Sigmoid colon (tissue), 7 donors: ENCODE results near the gene LSM12. TPM values are rescaled to one million over a fixed set of nuclear protein-coding genes. Genes with fewer than 3 reads are reported as not detected.
"Not testable (repeated sequence)": the region's sequence is repeated elsewhere in the genome, so short reads cannot be mapped to it uniquely, and the experiment has no call there.

Experiments
- DNase-seq: peaks from one replicate; pipeline ENCODE4 v3.0.0-alpha.2; 2019
- H3K27ac ChIP-seq, 4 donors: fragments of 200-600 bp; sonication (generic); one replicate each; pipeline ENCODE4 v1.5.1; 2016 to 2019; ENCODE audit warnings: mild to moderate bottlenecking in 1 of 4
- H3K27me3 ChIP-seq, 3 donors: fragments of 200-600 bp; sonication (generic); one replicate each; pipeline ENCODE4 v1.5.1; 2019; ENCODE audit warnings: mild to moderate bottlenecking in 1 of 3
- H3K36me3 ChIP-seq, 4 donors: fragments of 200-600 bp; sonication (generic); one replicate each; pipeline ENCODE4 v1.5.1; 2016 to 2019
- H3K4me1 ChIP-seq, 4 donors: fragments of 200-600 bp; sonication (generic); one replicate each; pipeline ENCODE4 v1.5.1; 2017 to 2019
- H3K4me3 ChIP-seq, 4 donors: fragments of 200-600 bp; sonication (generic); one replicate each; pipeline ENCODE4 v1.5.1; 2017 to 2019; ENCODE audit warnings: mild to moderate bottlenecking in 2 of 4, moderate library complexity in 1 of 4
- H3K9me3 ChIP-seq, 4 donors: fragments of 200-600 bp in 3 of 4; sonication (generic) in 3 of 4; one replicate each; pipeline versions ENCODE4 v1.5.1 to v1.6.1; 2013 to 2019
- CTCF ChIP-seq, 4 experiments: fragments of 450-650 bp in 3 of 4; fragments of 200-600 bp in 1 of 4; IDR thresholded peaks; one replicate each; pipeline ENCODE4 v1.5.1; 2016 to 2019; ENCODE audit warnings: antibody characterized with exemption in 4 of 4, mild to moderate bottlenecking in 3 of 4, moderate library complexity in 2 of 4
- EP300 ChIP-seq, 4 donors: sonication (generic); formaldehyde crosslinking; IDR thresholded peaks; one replicate each; pipeline ENCODE4 v1.6.1; 2017; ENCODE audit warnings: antibody characterized with exemption in 4 of 4
- POLR2A ChIP-seq, 2 donors: fragments of 450-650 bp; IDR thresholded peaks; one replicate each; pipeline ENCODE4 v1.6.1; 2016; ENCODE audit warnings: antibody characterized with exemption in 2 of 2, mild to moderate bottlenecking in 2 of 2, moderate library complexity in 2 of 2
- POLR2AphosphoS5 ChIP-seq, 4 donors: sonication (generic); formaldehyde crosslinking; IDR thresholded peaks; one replicate each; pipeline ENCODE4 v1.6.1; 2017; ENCODE audit warnings: antibody characterized with exemption in 4 of 4
- WGBS, 2 donors: extraction: QIAGEN DNeasy Blood & Tissue Kit; methylation state at CpG; one replicate each; pipeline ENCODE4 v1.1.7; 2013; 5-methylcytosine and 5-hydroxymethylcytosine counted together
- intact Hi-C: fragments of 100-400 bp; cut with DNase I; formaldehyde crosslinking; loops from one replicate; pipeline ENCODE4 v1.15.1; 2023
- polyA plus RNA-seq, 3 donors: library from polyadenylated mRNA; stranded (reverse); fragments of 200-250 nt; gene quantifications; one replicate each; pipeline ENCODE4 v1.2.3, GENCODE V29; 2013
- total RNA-seq, 4 donors: library from RNA; depleted of rRNA; stranded (reverse); fragments of >200 nt; gene quantifications; one replicate each; pipeline ENCODE4 v1.1.0, GENCODE V29; 2016
- donor health status: healthy with polysubstance abuse.
- donor health status: Bipolar disorder and iron deficiency.
- donor health status: healthy.

Gene LSM12
- total and polyA plus RNA-seq, 7 donors: 28.8 to 46.9 (median 37.9) TPM

- peaks cover 4 to 45% (median 30%) of the 10 kb centered on the region in 4 donors for H3K36me3 ChIP-seq
These were observed 17.0 kb downstream of the LSM12 start for GRCh38 chr17:44049294-44050060.

DNA sequence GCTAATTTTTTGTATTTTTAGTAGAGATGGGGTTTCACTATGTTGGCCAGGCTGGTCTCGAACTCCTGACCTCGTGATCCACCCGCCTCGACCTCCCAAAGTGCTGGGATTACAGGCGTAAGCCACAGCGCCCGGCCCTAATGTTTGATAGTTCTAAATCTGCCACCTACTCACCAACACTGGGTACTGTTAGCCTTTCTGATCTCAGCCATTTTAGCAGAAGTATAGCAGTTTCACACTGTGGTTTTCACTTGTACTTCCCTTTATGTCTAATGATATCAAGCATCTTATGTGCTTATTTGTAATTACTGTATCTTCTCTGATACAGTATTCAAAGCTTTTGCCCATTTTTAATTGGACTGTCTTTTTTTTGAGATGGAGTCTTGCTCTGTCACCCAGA, 19.6 kb downstream of the LSM12 start:
- H3K27ac ChIP-seq, H3K4me3 ChIP-seq, intact Hi-C loops, H3K9me3 ChIP-seq, DNase-seq, H3K27me3 ChIP-seq: not testable (repeated sequence)
- 97 to 98% methylated on average over 7 of the region's 7 CpGs for WGBS, 2 donors
- peaks cover 0 to 25% (median 19%) of the 10 kb centered on the region in 4 donors for H3K4me1 ChIP-seq
- H3K36me3 ChIP-seq: peaks cover 4 to 38% (median 25%) of the 10 kb centered on the region in 4 donors

More at GRCh38 chr17:44049294-44050060, 17.0 kb downstream of the LSM12 start:
- Histone ChIP-seq H3K27me3 (no peaks in the 10 kb centered on the region), H3K9me3 (no peaks in the 10 kb centered on the region), H3K27ac (no peak overlapping the region), H3K4me3 (no peak overlapping the region), H3K4me1 (peaks cover 0 to 19% (median 17%) of the 10 kb centered on the region in 4 donors)
- intact Hi-C loops: no loop called here
- TF ChIP-seq POLR2A (IDR thresholded peaks at IDR 0.05) (no peak), CTCF (IDR thresholded peaks at IDR 0.05) (no peak), EP300 (IDR thresholded peaks at IDR 0.05) (no peak), POLR2AphosphoS5 (IDR thresholded peaks at IDR 0.05) (no peak)
- DNase-seq: no peak
- WGBS, 2 donors: 96 to 97% methylated on average over 9 of the region's 9 CpGs

DNA sequence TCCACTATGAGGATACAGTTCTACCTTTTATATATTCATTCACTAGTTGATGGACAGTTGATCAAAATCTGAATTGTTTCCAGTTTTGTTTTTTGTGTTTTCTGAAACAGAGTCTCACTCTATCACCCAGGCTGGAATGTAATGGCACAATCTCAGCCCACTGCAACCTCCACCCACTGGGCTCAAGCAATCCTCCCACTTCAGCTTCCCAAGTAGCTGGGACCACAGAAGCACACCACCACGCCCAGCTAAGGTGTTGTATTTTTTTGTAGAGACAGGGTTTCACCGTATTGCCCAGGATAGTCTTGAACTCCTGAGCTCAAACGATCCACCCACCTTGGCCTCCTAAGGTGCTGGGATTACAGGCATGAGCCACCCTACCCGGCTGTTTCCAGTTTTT, 21.0 kb downstream of the LSM12 start:
- H3K4me3 ChIP-seq: no peak overlapping the region
- no peak overlapping the region for H3K27ac ChIP-seq
- peaks cover 4 to 24% (median 12%) of the 10 kb centered on the region in 4 donors for H3K36me3 ChIP-seq
- no peaks in the 10 kb centered on the region for H3K9me3 ChIP-seq
- TF ChIP-seq CTCF (IDR thresholded peaks at IDR 0.05) (no peak), POLR2A (IDR thresholded peaks at IDR 0.05) (no peak), POLR2AphosphoS5 (IDR thresholded peaks at IDR 0.05) (no peak)
- 85 to 92% methylated on average over 4 of the region's 4 CpGs for WGBS, 2 donors
- intact Hi-C loops: no loop called here
- no peak for DNase-seq
- peaks cover 0 to 38% (median 31%) of the 10 kb centered on the region in 4 donors for H3K4me1 ChIP-seq
- no peaks in the 10 kb centered on the region for H3K27me3 ChIP-seq

DNA sequence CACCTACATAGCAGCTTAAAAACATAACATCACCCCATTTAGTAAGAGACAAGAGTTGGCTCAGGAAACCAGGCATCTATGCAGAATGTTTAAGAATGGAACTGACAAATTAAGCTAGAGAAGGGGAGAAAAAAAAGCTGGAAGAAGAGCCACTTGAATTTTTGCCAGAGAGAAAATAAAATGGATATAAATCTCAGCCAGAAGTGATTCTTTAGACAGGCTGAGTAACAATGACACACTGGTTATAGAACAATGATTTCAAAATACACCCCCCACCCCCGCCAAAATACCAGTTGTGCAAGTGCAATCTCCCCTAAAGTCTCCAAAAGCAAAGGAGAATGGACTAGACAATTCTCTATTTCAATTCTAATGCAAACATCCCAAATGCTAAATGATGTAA, 22.4 kb downstream of the LSM12 start:
- H3K36me3 ChIP-seq: peaks cover 0 to 10% (median 3%) of the 10 kb centered on the region in 4 donors
- peaks cover 0 to 48% (median 41%) of the 10 kb centered on the region in 4 donors for H3K4me1 ChIP-seq
- H3K27ac ChIP-seq: peak overlapping the region in 2 of 4 donors; percentile 62 to 71
- no peak for DNase-seq
- no peaks in the 10 kb centered on the region for H3K9me3 ChIP-seq
- WGBS, 2 donors: 73 to 78% methylated on average over 1 of the region's 1 CpG
- TF ChIP-seq CTCF (IDR thresholded peaks at IDR 0.05) (no peak), POLR2AphosphoS5 (IDR thresholded peaks at IDR 0.05) (no peak), POLR2A (IDR thresholded peaks at IDR 0.05) (no peak), EP300 (IDR thresholded peaks at IDR 0.05) (no peak)
- H3K4me3 ChIP-seq: no peak overlapping the region
- intact Hi-C loops: no loop called here
- H3K27me3 ChIP-seq: no peaks in the 10 kb centered on the region

- peak; percentile 72 for DNase-seq
- intact Hi-C loops: no loop called here
- TF ChIP-seq CTCF (IDR thresholded peaks at IDR 0.05) (no peak), EP300 (IDR thresholded peaks at IDR 0.05) (no peak), POLR2A (IDR thresholded peaks at IDR 0.05) (no peak), POLR2AphosphoS5 (IDR thresholded peaks at IDR 0.05) (no peak)
- Histone ChIP-seq H3K9me3 (no peaks in the 10 kb centered on the region), H3K27ac (peak overlapping the region; percentile 19 to 71 (median 56)), H3K4me1 (peaks cover 0 to 56% (median 41%) of the 10 kb centered on the region in 4 donors), H3K4me3 (no peak overlapping the region), H3K36me3 (peaks cover 0 to 12% (median 0%) of the 10 kb centered on the region in 4 donors), H3K27me3 (no peaks in the 10 kb centered on the region)
- WGBS, 2 donors: 66 to 80% methylated on average over 4 of the region's 4 CpGs
These were observed 23.2 kb downstream of the LSM12 start for GRCh38 chr17:44043272-44043696.
